ENCODE data around the gene MYL5.

MYL5 gene

DNA sequence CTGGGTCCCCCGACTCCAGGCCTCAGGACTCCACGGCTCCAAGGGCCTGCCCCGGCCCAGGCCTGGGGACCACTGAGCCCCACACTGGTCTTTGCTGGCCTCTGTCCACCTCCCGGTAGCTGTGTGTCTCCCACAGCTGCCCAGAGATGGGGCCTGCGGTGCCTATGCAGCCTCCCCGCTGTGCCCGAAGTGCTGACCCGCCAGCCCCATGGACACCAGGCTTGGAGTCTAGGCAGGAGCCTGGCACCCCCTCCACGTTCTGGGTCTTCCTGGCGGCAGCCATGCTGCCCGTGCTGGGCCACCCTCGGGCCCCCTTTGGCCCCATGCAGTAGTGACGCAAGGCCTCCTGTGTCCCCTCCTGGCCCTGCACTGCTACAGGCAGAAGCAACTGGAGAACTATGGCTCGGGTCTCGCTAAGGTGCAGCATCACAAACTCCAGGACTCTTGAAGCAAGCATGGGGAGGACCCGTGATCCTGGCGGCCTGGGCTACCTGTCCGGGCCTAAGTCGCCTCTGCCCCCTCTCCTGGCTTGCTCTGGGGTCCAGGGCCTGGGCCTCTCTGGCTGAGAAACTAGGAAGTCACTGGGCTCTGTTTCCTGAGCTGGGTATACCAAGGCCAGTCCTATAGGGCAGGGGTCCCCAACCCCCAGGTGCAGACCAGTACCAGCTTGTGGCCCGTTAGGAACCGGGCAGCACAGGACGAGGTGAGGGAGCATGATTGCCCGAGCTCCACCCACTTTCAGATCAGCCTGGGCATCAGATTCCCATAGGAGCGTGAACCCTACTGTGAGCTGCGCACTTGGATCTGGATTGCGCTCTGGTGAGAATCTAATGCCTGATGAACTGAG, 917 bp downstream of the MYL5 start:
- peak; percentile 52 to 58 for DNase-seq

DNA sequence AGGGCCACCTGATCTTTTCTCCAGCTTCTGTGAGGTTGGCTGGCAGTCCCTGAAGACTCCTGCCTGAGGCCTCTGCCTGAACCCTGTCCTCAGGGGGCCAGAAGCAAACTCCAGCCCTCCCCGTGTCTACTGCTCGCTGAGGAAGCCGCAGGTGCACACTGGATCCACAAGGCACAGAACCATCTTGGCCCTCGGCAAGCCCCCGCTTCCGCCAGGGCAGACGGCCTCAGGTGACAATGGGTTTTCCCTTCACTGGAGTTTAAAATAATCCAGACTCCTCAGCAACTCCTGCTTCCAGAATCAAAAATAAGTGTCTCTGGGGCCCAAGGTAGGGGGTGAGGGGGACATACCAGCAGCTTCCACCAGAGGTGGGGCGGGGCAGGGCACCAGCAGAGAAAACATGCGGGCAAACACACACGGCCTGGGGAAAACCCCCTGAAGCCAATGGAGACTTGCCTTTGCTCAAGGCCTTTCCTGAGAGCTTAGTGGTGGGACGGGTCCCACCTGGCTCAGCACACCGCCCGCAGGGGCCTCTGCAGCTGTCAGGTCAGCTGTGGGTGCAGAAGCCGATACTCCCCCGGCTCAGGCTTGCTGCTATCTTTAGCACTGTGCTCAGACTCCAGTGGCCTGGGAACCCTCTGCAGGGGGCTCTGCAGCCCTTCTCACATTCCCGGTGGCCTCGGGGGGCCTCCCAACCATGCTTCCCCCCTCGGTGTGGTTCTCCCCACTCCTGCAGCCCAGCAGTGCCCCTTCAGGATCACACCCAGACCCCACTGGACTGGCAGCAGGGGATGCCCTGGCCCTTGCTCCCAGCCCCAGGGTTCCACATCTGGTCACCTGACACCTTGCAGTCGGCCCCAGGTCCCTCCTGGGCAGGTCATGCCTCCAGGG, 1.9 kb downstream of the MYL5 start:
- DNase-seq: peak in 1 of 2 experiments; percentile 26

DNA sequence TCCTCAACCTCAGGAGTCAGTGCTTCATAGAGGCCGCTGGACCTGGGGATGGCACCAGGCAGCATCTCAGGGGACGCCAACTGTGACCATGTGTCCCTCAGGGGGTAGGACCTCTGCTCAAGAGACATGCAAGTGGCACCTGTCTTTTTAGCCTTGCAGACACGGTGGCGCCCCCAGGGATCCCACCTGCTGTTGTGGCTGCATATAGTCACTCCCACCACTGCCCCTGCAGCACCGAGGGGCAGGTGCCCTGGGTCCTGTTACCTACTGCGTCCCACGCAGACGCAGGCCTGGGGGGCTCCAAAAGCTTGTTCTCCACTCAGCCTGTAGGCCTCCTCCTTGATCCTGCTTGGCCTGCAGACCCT, 2.5 kb downstream of the MYL5 start:
- no peak for DNase-seq

DNA sequence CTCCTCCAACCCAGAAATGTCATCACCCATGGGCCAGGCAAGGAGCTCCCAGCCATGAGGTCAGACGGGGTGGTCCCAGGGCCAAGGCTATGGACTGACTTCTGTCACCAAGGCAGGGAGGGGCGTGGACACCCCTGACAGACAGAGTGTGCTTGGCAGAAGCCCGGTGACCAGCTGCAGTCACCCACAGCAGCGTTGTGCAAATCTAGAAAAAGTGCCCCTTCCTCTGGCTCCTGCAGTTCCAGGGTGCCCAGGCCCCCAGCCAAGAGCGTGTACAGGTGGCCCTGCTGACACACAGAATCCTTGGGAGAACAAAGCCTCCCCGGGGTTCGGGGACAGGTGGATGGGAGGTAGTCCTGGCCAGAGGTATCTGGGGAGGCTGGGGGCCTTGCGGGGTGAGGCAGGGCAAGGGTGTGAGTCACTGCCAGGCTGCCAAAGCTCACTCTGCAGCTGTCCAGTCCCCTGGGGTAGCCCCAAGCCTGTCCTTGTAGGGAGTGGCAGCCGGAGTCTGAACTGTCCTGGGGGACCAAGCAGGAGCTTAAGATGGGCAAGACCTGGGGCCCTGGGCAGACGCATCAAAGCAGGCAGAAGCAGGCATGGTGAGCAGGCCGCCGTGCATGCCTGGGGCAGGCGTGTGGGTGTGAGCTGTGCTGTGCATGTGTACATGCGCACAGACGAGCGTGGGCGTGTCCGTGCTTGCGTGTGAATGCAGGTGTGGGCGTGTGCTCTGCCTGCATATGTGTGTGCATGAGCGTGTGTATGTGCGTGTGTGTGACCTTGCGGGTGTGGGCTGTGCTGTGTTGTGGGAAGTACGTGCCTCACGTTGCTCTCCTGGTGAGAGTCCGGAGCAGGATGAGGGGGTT, 3.3 kb downstream of the MYL5 start:
- DNase-seq: peak in 1 of 2 experiments; percentile 23

DNA sequence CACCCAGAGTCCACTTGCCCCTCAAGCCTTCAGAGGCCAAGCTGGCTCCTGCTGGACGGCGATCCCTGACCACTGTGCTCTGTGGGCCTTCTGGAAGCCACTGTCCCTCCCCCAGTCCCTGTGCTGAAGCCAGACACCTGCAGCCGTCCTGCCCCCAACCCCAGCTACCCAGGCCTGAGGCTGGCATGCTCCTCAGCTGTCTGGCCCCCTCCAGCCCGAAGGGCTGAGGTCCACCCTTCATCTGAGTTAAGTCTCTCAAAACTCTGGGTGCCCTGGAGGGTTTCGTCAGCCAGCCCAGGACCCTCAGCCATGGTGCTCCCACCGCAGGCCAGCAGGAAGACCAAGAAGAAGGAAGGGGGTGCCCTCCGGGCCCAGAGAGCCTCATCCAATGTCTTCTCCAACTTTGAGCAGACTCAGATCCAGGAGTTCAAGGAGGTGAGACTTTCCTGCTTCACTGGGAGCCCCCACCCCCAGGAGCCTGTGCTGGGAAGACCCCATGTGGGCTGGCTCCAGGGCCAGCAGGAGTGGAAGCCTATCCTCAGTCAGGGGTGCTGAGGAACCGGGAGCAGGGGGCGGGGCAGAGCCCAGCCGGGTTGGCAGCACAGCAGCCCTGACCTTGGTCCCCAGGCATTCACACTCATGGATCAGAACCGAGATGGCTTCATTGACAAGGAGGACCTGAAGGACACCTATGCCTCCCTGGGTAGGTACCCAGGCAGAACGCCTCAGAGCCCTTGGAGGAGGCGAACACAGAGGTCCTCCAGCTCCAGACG, 4.2 kb downstream of the MYL5 start:
- DNase-seq: peak in 1 of 2 experiments; percentile 18

DNA sequence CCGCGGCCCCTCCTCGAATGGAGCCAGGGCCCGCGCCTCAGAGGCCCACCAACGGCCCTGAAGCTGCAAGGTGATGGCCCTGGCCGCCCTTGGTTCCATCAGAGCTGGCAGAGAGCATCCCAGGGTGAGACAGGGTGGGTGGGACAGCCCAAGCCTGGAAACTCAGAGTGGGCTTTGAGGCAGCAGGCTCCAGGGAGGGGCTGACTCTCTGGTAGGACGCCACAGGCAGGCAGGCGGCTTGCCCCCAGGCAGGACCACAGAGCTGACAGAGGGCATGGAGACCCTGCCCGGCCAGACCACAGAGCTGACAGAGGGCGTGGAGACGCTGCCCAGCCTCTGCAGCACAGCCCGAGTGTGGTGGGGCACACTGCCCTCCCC, 4.8 kb downstream of the MYL5 start:
- peak in 1 of 2 experiments; percentile 16 for DNase-seq

DNA sequence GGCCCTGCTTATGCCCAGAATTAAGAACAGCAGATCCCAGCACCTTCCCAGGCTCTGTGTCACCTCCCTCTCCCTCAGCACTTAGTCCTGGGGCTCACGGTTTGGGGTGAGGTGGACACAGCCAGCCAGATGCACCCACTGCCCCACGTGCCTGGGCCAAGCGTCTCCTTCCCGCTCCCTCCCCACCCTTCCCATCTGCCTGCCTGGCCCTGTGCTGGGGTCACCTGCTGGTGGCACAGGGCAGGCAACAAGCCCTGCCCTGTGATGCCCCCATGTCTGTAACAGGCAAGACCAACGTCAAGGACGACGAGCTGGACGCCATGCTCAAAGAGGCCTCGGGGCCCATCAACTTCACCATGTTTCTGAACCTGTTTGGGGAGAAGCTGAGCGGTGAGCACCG, 5.3 kb downstream of the MYL5 start:
- peak in 1 of 2 experiments; percentile 21 for DNase-seq

DNA sequence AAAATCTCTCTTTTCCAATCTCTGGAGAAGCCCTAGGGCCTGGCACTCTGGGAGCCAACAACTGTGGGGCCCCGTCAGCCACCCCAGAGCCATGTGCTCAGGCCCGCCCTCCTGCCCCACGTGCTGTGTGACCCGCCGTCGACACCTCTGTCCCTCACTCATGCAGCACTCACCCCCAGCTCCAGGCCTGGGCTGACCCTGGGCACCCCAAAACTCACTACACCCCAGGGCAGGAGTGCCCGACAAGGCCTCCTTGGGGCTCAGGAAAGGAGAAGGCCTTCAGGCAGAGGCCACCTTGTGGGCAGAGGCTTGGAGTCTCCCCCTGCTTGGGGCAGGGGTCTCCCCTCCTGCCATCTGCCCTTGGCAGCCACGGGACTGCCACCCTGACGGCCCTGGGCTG, 5.7 kb downstream of the MYL5 start:
- DNase-seq: peak in 1 of 2 experiments; percentile 21

DNA sequence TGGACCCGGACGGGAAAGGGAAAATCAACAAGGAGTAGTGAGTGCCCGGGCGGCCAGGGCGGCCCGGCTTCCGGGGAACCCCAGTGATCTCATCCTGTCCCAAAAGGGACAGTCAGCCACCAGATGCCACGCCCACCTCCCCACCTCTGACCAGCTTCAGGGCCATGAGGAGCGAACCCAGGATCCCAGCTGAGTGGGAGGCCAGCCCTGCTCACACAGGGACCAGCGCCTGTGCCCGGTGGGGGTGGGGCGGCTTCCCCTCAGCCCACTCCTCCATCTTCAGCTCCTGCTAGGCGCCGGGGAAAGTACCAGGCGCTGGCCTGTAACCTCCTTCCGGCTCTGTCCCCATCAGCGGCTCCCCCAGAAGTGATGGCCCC, 6.2 kb downstream of the MYL5 start:
- DNase-seq: peak in 1 of 2 experiments; percentile 38

DNA sequence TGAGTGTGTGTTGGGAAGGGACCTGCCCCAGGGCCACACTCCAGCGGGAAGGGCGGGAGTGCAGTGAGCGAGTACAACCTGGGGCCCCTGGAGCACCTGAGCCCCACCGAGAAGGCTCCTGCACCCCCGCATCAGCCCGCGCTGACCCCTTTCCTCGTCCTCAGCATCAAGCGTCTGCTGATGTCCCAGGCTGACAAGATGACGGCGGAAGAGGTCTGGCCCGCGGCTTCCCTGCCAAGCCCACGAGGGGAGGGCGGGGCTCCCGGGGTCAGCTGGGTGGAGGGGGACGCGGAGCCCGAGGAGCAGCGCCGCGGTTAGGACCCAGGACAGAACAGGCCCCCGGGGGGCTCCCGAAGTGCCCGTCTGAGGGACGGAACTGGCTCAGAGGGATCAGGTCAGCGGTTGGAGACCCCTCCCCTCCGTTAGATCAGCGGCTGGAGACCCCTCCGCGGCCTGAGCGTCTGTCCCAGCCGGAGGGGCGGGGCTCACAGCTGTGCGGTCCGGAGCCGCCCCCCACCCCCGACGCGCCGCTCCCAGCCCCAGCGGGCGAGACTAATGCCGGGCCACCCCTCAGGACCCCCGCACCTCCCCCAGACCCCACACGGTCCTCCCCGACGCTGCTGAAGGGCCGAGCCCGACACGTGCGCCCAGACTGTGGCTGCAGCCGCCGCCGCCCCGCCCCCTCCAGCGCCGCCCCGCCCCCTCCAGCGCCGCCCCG, 6.7 kb downstream of the MYL5 start:
- peak; percentile 69 to 78 for DNase-seq

DNA sequence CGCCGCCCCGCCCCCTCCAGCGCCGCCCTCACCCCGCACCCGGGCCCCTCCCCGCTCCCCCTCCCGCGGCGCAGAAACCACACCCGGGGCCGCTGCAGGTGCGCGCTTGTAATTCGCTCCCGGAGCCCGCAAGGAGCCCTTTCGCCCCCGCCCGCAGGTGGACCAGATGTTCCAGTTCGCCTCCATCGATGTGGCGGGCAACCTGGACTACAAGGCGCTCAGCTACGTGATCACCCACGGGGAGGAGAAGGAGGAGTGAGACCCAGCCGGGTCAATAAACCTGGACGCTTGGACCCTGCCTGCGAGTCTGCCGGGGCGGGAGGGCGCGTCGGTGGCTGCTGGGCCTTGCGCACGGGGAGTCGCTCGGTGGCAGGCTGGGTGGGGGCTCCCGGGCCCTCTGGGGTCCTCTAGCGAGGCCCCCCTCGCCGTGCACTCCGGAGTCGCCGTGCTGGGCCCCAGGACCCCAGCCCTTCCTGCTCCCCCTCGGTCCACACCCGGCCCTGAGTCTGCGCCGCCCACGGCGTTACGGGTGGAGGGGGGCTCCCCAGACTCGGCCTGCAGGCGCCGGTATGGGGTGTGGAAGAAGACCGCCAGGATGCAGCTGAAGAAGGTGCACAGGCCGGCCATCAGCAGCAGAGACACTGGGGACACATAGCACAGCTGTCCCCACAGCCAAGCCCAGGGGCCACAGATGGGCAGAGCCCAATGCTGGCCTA, 7.6 kb downstream of the MYL5 start:
- DNase-seq: peak; percentile 50 to 51

DNA sequence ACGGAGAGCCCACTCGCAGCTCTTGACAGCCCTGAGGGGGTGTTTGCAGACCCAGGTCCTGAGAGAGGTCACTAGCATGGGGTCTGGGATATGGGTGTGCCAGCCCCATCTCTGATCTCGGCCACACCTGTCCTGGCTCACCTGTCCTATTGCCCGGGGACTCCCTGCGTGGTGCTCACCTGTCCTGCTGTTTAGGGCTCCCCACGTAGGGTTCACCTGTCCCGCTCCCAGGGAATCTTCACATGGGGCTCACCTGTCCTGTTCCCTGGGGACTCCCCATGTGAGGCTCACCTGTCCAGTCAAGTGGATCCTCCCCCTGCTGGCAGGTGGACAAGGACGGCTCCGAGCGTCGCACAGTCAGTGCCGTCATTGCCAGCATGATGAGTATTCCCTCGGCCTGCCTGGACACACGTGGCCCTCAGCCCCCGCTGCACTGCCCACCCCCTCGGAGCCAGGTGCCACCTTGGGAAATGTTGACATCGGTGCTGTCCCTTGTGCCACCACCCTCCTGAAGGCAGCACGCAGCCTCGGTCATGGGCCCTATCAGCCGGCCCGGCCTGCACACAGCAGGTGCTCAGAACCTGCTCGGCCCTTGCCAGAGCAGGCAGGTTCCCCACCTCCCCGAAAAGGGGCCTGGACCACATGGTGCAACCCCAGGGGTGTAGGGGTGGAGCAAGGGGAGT, 8.3 kb downstream of the MYL5 start:
- peak in 1 of 2 experiments; percentile 18 for DNase-seq

DNA sequence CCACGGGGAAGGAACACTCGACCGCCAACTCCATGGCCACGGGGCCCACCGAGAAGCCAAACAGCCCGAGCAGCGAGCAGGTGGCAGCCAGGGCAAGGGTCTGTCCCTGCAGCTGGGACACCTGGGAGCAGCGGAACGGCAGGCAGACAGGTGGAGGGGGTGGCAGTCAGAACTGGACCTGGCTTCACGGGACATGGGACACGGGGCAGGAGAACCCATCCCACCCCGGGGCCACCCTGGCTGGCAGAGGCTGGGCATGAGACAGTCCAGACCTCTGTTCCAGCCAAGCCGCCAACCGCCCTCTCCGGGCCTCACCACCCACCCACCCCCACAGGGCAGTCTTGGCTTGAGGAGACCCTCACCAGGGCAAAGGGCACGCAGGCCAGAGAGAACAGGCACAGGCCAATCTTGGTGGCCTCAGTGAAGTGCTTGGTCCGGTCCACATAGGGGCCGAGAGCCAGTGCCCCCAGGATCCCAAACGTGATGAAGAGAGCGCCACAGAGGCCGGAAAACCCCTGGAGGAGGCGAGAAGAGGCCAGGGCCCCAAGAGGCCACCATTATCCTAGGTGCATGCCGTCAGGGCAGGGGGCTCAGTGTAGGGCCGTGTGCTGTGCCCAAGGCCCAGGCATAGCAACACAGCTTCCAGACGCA, 9.0 kb downstream of the MYL5 start:
- peak in 1 of 2 experiments; percentile 18 for DNase-seq

DNA sequence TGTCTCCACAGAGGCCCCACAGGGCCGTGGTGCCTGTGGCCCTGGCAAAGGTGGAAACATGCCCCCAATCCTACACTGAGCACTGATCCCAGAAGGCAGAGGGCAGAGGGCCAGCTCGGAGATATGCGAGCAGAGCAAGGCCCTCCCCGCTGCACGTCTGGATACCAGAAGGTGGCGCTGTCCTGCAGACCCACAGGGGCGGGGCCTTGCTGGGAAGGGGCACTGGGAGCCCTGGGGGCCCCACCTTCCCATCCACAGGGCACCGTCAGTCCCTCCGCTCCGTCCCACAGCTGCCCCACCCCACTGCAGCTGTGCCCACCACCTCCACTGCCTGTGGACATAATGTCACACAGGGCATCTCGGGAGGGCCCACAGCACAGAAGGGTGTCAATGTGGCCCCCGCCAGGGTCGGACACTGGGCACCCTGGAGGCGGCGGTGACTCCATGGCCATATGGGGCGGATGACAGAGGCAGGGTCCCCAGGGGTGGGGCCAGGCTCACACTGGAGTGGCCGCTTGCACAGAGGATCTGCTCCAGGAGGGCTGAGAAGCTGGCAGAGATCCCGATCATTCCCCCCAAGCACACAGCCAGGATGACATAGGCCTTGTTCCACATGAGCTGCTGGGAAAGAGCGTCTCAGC, 9.8 kb downstream of the MYL5 start:
- peak; percentile 52 to 65 for DNase-seq

DNA sequence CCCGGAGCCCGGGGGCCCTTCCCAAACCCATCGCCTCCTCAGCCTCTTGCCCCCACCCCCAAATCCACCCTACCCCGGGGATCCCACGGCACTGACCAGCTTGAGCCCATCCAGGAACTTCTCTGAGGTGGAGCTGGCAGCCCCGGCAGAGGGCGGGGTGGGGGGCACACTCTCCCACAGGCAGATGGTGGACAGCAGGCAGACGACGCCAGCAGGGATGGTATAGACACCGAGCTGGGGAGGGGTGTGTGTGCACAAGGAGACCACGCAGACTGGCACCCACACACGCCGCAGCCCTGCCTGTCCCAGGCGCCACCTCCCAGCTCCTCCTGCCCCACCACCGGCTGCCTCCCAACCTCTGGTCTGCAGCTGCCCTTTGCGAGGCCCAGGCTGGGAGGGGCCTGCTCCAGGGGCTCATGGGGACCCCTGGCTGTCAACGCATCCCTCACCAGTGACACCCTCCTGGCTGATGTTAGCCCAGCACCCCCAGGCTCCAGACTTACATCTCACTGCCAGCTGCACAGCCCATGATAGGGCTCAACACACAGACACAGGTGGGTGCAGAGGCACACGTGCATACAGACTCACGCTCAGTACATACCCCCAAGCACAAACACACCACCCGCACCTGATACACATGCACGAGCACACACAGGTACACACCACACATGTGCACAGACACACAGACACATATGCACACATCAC, 10.4 kb downstream of the MYL5 start:
- no peak for DNase-seq

DNA sequence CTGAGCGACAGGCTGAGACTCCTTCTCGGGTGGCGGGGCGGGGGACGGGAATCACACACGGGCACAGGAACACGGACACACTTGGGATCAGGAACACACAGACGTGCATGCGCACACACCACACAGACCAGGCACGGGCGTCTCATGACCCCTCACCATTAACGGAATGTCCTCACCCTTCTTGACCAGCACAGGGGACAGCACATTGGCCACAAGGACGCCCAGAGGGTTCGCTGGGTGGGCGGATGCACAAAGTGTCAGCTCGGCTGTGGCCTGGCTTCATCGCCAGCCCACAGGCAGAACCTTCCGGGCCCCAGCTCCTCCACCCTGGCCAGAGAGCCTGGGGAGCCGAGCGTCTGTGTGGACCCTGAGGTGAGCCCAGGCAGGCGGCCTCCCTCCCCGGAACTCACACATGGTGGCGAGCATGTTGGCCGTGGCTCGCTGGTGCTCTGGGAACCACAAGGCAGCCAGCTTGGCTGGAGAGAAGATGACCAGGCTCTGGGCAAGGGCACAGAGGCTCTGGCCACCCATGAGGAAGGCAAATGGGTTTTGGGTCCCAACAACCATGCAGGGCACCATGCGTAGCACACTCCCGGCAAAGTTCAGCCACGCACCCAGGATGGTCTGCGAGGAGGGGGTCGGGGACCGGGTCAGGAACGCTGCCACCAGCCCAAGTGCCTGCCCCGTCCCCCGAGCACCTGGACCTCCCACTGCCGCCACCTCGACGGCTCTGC, 11.5 kb downstream of the MYL5 start:
- DNase-seq: no peak

DNA sequence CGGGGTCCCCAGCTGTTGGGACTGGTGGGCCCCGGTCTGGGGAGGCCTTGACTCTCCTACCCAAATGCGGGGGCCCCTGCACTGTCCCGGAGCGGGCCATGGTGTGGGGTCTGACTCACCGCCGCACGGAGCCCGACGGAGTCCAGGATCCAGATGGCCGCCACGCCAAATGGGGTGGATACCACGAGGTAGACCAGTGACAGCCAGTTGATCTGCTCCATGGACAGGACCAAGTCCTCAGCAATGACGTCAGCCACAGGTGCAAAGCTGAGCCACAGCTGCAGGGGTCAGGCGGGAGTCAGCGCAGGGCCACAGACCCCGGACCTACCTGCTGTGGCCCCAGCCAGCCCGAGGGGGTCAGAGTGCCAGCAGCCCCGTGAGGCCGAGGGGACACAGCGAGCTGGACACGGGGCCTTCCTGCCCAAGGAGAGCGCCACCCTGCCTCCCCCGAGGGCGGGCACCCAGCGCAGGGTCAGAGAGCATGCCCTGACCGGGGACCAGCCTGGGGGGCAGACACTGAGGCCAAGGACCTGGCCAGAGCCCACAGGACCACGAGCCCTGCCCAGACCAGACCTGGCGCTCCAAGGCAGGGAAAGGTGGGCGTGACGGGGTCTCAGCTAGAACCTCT, 12.2 kb downstream of the MYL5 start:
- peak in 1 of 2 experiments; percentile 17 for DNase-seq

Measured in activated T-cell treated with anti-CD3 and anti-CD28 coated beads, Interleukin-2, amount 50 U/mL, for 48 hours (primary cell).